GM12864 (cell line): ENCODE data around the gene CCBE1.
"Not testable (repeated sequence)": the region's sequence is repeated elsewhere in the genome, so short reads cannot be mapped to it uniquely, and the experiment has no call there.

Source experiments
- DNase-seq: peaks from one replicate; pipeline ENCODE4 v3.0.0-alpha.2; 2011; ENCODE audit warnings: low read depth
- H3K4me3 ChIP-seq: 2 replicates; pipeline ENCODE4 v1.5.1; 2011; ENCODE audit warnings: mild to moderate bottlenecking, low read depth, low read length, control low read depth
- CTCF ChIP-seq: IDR thresholded peaks from 2 replicates; pipeline ENCODE4 v1.5.1; 2011; ENCODE audit warnings: low read depth, mild to moderate bottlenecking, moderate library complexity, low read length, control low read depth, inconsistent platforms; ENCODE audit errors: missing control alignments

The CCBE1 gene

GRCh38 chr18:59697236-59697932 is at the start of gene CCBE1:
Gene CCBE1 (minus strand): TSS chr18:59697423.
- DNase-seq: no peak

GRCh38 chr18:59744271-59744721 is 47.1 kb upstream of the CCBE1 start:
- TF ChIP-seq CTCF: no peak
- DNase-seq: no peak
- H3K4me3 ChIP-seq: no peak overlapping the region

More at GRCh38 chr18:59697236-59697932, at the start of gene CCBE1:
- no peak within 1 kb of the TSS for H3K4me3 ChIP-seq
- TF ChIP-seq CTCF: peak; percentile 68

GRCh38 chr18:59743566-59743965 is 46.3 kb upstream of the CCBE1 start:
- TF ChIP-seq CTCF: no peak
- no peak for DNase-seq
- H3K4me3 ChIP-seq: no peak overlapping the region

- TF ChIP-seq CTCF: no peak
- DNase-seq: no peak
- H3K4me3 ChIP-seq: no peak overlapping the region
Measured at GRCh38 chr18:59742325-59743111, 45.3 kb upstream of the CCBE1 start.

- no peak overlapping the region for H3K4me3 ChIP-seq
- DNase-seq: no peak
- no peak for TF ChIP-seq CTCF
Measured at GRCh38 chr18:59740141-59740540, 42.9 kb upstream of the CCBE1 start.

- H3K4me3 ChIP-seq: no peak overlapping the region
- no peak for TF ChIP-seq CTCF
- DNase-seq: no peak
Measured at GRCh38 chr18:59737776-59738300, 40.6 kb upstream of the CCBE1 start.

- not testable (repeated sequence) for DNase-seq, H3K4me3 ChIP-seq
Measured at GRCh38 chr18:59737335-59737734, 40.1 kb upstream of the CCBE1 start.
